ENCODE measurements around the gene NCMAP. TPM values are rescaled to one million over a fixed set of nuclear protein-coding genes. Genes with fewer than 3 reads are reported as not detected.

The NCMAP gene
- polyA plus RNA-seq, 1 experiment = not detected

DNA sequence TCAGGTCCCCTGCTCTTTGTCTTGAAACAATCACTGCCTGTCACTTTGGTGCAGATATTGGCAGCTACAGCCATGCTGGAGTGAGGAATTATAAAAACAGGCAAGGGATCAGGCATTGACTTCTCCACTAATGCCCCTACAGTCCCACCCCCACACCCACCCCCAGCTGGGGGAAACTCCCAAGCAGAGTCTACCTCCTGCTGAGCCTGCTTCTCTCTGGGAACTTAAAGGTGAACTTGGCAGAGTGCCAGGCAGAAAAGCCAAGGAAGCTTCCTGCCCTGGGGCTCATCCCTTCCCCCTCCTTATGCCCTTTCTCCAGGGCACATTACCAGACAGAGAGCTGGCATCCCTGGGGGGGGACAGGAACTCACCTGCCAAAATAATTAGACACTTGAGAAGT is 6.7 kb downstream of the NCMAP start:
- H3K36me3 ChIP-seq (ENCODE audit: control insufficient read depth, insufficient read depth, low read length) = no peaks in the 10 kb centered on the region
- DNase-seq (ENCODE audit: low read depth) = no peak
- ChIA-PET POLR2A (interaction anchor here (0.7 kb wide), 1 partner anchor 98 kb away, joined by 8 read pairs; no protein-coding TSS in a partner anchor), CTCF (interaction anchor here (1.7 kb wide), 1 partner anchor 21 kb away, joined by 4 read pairs; no protein-coding TSS in a partner anchor)
- TF ChIP-seq, protein P1, sequence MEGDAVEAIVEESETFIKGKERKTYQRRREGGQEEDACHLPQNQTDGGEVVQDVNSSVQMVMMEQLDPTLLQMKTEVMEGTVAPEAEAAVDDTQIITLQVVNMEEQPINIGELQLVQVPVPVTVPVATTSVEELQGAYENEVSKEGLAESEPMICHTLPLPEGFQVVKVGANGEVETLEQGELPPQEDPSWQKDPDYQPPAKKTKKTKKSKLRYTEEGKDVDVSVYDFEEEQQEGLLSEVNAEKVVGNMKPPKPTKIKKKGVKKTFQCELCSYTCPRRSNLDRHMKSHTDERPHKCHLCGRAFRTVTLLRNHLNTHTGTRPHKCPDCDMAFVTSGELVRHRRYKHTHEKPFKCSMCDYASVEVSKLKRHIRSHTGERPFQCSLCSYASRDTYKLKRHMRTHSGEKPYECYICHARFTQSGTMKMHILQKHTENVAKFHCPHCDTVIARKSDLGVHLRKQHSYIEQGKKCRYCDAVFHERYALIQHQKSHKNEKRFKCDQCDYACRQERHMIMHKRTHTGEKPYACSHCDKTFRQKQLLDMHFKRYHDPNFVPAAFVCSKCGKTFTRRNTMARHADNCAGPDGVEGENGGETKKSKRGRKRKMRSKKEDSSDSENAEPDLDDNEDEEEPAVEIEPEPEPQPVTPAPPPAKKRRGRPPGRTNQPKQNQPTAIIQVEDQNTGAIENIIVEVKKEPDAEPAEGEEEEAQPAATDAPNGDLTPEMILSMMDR (IDR thresholded peaks at IDR 0.05; ENCODE audit: insufficient read depth, low read depth, low read length) = no peak
- no peak overlapping the region for H3K4me3 ChIP-seq (ENCODE audit: low read depth, low read length)
- H3K27me3 ChIP-seq (ENCODE audit: control insufficient read depth, insufficient read depth, low read length) = peaks cover 9% of the 10 kb centered on the region

DNA sequence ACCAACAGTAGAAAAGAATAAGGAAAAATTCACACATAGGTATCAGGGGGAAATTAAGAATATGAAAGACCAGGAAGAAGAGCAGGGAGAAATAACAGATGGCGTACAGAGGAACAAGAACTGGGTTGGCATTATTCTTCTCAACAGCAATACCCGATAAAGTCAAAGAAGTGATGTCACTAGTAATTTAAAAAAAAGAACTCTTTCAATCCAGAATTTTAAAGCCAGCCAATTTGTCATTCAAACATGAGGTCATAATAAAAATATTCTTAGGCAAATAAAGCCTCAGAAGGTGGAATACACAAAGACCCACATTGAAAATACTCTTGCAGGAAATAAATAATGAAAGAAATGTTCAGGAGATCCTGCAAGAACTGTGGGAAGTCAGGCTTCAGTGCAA is 8.8 kb downstream of the NCMAP start:
- Histone ChIP-seq H3K27me3 (ENCODE audit: control insufficient read depth, insufficient read depth, low read length) (no peaks in the 10 kb centered on the region; the same call in 1 of the 2 replicates), H3K36me3 (ENCODE audit: control insufficient read depth, insufficient read depth, low read length) (no peaks in the 10 kb centered on the region), H3K4me3 (ENCODE audit: low read depth, low read length) (no peak overlapping the region)
- DNase-seq (ENCODE audit: low read depth) = no peak
- CTCF ChIA-PET = interaction anchor here (0.6 to 2.3 kb wide), 3 partner anchors 11 to 363 kb away, joined by 3 to 11 read pairs (median 4); no protein-coding TSS in a partner anchor
- POLR2A ChIA-PET = no interaction called here
- TF ChIP-seq, protein P1 (IDR thresholded peaks at IDR 0.05; ENCODE audit: insufficient read depth, low read depth, low read length) = no peak

DNA sequence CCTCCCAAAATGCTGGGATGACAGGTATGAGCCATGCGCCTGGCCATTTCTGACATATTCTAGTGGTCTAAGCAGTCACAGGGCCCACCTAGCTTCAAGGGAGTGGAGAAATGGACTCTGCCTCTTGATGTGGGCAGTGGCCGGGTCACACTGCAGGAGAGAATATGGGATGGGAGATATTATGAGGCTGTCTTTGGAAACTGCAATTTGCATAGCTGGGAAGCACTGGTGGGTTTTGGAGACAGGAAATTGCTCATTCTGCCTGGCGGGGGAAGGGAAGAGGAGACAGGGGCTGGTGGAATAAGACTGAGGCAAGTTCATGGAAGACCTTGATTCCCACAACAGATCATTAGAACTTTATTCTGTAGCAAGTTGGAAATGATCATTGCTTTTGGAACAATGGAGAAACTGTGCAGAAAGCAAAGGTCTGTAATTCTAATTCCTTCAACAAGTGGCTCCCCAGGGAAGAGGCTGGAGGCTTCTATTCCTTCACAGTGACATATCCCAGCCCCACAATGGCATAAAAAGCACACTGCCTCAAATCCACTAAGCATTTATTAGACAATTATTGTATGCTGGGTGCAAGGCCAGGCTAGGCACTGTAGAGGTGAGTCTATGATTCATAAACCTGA is 10.5 kb downstream of the NCMAP start:
- Histone ChIP-seq H3K27me3 (ENCODE audit: control insufficient read depth, insufficient read depth, low read length) (no peaks in the 10 kb centered on the region), H3K36me3 (ENCODE audit: control insufficient read depth, insufficient read depth, low read length) (no peaks in the 10 kb centered on the region), H3K4me3 (ENCODE audit: low read depth, low read length) (no peak overlapping the region)
- POLR2A ChIA-PET = no interaction called here
- CTCF ChIA-PET = interaction anchor here (1.3 to 1.6 kb wide), 2 partner anchors 21 to 25 kb away, joined by 4 to 5 read pairs; no protein-coding TSS in a partner anchor
- DNase-seq (ENCODE audit: low read depth) = no peak
- TF ChIP-seq, protein P1 (IDR thresholded peaks at IDR 0.05; ENCODE audit: insufficient read depth, low read depth, low read length) = no peak

DNA sequence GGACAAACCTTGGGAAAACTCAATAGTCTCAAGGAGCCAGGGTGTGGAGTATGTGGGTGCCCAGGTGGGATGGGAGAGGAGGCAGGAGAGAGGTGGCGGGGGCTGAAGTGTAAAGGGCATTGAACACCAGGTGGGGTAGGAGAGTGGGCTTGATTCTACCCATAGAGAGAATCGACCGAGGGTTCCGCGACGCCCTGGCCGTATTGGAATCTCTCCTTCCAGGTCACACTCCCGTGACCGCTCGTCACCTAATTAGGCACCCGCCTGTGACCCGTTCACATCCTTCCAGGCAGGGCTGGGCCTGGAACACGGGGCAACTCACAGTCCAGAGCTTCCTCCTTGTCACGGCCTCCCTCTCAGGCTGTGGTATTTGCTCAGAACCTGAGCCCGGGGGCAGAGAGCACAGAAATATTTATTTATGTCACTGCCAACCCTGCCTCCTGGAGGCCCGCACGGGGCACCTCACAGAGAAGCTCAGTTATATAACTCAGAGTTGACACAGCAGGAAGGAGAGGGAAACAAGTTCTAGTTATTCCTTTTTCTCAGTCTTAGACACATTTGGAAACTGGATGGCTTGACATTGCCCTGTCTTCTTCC is 12.0 kb downstream of the NCMAP start:
- no peak for DNase-seq (ENCODE audit: low read depth)
- no peaks in the 10 kb centered on the region for H3K27me3 ChIP-seq (ENCODE audit: control insufficient read depth, insufficient read depth, low read length)
- ChIA-PET CTCF (interaction anchor here (0.7 to 0.9 kb wide), 2 partner anchors 10 to 15 kb away, joined by 3 read pairs; no protein-coding TSS in a partner anchor), POLR2A (no interaction called here)
- TF ChIP-seq, protein P1 (IDR thresholded peaks at IDR 0.05; ENCODE audit: insufficient read depth, low read depth, low read length) = no peak
- H3K36me3 ChIP-seq (ENCODE audit: control insufficient read depth, insufficient read depth, low read length) = no peaks in the 10 kb centered on the region
- no peak overlapping the region for H3K4me3 ChIP-seq (ENCODE audit: low read depth, low read length)

DNA sequence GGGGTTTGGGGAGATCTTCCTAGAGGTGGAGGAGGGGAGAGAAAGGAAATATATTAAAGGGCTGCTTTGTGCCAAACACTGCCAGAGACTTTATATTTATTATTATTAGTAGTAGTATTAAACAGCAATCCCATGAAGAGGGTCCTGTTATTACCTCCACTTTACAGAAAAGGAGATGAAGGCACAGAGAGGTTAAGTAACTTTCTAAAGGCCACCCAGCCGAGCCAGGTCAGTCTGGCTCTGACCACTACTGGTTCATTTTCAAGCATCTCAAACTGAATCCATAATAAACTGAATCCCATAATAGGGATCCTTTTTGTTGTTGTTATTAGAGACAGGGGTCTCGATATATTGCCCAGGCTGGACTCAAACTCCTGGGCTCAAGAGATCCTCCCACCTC is 12.6 kb downstream of the NCMAP start:
- H3K4me3 ChIP-seq (ENCODE audit: low read depth, low read length) = no peak overlapping the region
- no peaks in the 10 kb centered on the region for H3K36me3 ChIP-seq (ENCODE audit: control insufficient read depth, insufficient read depth, low read length)
- TF ChIP-seq, protein P1 (IDR thresholded peaks at IDR 0.05; ENCODE audit: insufficient read depth, low read depth, low read length) = no peak
- no peak for DNase-seq (ENCODE audit: low read depth)
- no peaks in the 10 kb centered on the region for H3K27me3 ChIP-seq (ENCODE audit: control insufficient read depth, insufficient read depth, low read length)
- ChIA-PET CTCF (interaction anchor here (0.7 to 1.2 kb wide), 3 partner anchors 11 to 18 kb away, joined by 3 read pairs; no protein-coding TSS in a partner anchor), POLR2A (no interaction called here)

Measured in BJ (cell line).